C1 segment of cervical spinal cord (tissue), 14 donors: ENCODE results near the gene C1orf167.

Source experiments
- DNase-seq, 14 donors: peaks; one replicate each; lab custom pipeline; 2025; lab: John Stamatoyannopoulos, UW

Gene C1orf167

DNA sequence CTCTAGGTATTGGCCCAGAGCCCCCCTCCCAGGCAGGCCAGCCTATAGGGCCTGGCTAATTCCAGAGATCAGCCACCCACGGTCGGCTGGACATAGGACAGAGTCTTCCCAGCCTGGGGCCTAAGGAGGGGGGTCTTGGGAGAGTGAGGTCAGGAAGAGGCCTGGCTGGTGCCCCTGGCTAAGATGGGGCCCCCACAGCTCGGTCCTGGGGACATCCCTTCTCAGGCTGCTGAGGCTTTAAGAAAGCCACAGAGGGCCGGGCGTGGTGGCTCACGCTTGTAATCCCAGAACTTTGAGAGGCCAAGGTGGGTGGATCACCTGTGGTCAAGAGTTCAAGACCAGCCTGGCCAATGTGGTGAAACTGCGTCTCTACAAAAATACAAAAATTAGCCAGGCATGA is 2.5 kb downstream of the C1orf167 start:
- DNase-seq = no peak

DNA sequence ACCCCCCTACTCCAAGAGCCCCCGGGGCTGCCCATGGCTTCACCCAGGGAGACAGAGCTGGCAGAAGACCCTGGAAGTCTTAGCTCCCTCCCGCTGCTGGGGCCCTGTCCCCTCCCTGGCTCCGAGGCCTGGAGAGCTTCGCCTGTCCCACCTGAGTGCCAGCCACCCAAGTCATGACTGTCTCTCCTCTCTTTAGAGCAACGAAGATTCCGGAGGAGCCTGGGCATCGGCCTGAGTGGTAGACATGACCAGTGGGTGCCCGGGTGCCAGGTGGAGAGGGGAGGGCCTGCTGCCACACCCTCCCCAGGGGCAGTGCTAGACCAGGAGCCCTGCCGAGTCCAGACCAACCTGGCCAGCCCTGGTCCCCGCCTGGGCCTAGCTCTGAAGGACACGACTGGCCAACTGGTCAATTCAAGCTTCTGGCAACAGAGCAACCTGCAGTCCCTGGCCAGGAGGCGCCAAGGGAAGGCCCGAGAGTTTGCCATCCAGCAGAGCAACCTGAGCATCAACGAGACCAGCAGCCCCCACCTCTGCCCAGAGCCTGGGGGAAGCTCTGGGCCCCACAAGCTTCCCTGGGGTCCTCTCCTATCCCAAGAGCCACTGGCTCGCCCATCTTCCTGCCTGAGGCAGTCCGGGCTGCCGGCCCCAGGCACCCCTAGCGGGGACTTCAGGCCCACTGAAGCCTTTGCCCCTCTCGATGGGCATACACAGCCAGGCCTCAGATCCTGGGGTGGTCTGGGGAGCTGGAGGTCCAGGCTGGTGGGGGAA is 3.9 kb downstream of the C1orf167 start:
- no peak for DNase-seq

DNA sequence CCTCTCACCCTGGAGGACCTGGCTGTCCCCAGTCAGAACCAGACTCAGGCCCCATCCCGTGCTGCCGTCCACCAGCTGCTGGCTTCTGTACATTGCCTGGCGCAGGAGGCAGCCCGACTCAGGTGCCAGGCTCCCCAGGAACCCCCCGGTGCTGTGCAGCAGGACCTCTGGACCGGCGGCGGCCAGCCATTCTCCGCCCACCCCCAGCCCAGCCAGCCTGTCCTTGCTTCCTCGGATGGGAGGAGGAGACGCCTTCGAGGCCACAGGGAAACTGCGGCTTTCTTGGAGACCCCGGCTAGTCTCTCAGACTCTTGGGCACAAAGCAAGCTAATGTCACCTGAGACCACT is 4.4 kb downstream of the C1orf167 start:
- DNase-seq = no peak

DNA sequence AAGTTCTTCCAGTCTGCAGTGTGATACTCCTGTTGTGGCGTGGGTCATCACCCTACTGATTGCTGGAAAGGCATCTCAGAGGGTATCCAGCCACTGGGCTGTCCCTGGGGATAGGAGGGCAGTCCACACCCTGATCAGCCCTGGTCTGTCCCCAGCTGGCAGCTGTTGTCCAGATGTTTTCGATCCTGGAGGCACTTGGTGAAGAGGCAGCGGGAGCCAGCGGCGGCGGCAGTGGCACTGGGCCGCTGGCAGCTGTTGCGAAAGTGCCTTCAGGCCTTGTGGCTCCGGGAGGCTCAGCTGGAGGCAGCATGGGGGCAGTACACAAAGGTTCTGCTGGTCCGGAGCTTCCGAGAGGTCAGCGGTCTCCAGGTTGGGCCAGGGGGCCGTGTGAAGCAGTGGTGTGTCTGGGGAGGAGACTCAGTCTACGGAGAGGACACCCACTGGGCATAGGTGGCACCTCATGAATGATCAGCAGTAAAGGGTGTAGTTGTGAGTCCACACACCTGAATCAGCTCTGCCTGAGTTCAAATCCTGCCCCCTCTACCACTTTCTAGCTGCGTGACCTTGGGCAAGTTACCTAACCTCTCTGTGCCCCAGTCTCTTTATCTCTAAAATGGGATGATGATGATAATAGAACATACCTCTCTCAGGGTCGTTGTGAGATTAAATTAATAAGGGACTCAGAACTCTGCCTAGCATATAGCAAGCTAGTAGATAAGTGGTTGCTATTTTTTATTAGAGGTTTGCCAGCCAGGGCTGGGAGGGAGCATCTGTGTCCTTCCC is 6.1 kb downstream of the C1orf167 start:
- DNase-seq = no peak

GRCh38 chr1:11768821-11769220 is 6.8 kb downstream of the C1orf167 start:
- DNase-seq = no peak

- DNase-seq = no peak
These were observed 7.3 kb downstream of the C1orf167 start for GRCh38 chr1:11769274-11769673.

DNA sequence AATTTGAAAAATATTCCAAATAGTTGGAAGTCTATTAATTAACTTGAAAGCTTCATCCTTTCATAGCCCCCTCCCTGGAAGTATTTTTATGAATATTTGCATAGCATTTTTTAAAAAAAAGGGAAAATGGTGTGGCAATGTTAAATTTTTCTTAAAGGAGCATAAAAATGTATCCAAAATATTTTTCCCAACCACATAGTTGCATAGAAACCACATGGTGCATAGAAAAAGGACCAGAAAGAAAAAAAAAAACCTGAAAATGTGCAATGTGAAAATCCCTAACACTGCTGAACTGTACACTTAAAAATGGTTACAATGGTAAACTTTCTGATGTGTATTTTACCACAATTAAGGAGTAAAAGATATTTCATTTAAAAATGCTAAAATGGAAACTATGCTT is 8.0 kb downstream of the C1orf167 start:
- no peak for DNase-seq

- DNase-seq = no peak
These were observed 9.6 kb downstream of the C1orf167 start for GRCh38 chr1:11771481-11772043.

DNA sequence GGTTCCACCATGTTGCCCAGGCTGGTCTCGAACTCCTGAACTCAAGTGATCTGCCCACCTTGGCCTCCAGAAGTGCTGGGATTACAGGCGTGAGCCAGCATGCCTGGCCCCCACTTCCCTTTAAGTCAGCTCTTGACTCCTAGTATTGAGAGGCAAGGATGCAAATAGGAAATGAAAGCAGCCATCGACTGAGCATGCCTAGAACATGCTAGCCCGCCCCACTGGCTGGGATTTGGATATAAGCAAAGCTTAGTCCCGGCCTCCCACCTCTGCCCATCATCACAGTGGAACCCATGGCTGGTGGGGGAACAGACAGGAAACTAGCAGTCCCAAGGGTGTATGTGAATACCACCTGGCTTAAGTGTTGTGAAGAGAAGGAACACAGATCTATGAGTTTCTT is 10.5 kb downstream of the C1orf167 start:
- no peak for DNase-seq

- DNase-seq = no peak
These were observed 12.8 kb downstream of the C1orf167 start for GRCh38 chr1:11774753-11775152.

DNA sequence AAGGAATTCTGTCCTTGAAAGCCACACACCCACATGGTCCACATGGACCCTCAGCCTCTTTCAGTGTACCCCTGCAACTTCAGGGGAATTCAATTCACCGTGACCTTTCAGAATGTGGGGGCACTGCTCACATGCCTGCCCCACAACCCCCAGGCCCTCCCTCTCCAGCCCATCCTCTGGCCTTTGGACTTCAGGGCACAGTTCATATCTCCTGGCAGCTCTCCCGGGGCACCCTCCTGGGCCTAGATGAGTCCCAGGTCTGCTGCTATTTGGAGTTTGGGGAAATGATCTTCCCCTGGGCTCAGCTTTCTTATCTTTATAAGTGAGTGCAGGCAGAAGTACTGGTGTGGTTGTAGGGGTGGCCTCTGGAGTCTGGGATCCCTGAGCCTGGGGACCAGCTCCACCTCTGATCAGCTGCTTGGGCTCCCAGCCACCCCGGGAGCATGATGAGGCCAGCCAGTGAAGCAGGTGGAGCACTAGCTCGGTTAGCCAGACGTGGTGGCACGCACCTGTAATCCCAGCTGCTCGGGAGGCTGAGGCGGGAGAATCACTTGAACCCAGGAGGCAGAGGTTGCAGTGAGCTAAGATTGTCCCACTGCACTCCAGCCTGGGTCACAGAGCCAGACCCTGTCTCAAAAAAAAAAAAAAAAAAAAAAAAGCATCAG is 15.8 kb downstream of the C1orf167 start:
- DNase-seq = no peak

- DNase-seq = no peak
These were observed 16.3 kb downstream of the C1orf167 start for GRCh38 chr1:11778336-11778735.

DNA sequence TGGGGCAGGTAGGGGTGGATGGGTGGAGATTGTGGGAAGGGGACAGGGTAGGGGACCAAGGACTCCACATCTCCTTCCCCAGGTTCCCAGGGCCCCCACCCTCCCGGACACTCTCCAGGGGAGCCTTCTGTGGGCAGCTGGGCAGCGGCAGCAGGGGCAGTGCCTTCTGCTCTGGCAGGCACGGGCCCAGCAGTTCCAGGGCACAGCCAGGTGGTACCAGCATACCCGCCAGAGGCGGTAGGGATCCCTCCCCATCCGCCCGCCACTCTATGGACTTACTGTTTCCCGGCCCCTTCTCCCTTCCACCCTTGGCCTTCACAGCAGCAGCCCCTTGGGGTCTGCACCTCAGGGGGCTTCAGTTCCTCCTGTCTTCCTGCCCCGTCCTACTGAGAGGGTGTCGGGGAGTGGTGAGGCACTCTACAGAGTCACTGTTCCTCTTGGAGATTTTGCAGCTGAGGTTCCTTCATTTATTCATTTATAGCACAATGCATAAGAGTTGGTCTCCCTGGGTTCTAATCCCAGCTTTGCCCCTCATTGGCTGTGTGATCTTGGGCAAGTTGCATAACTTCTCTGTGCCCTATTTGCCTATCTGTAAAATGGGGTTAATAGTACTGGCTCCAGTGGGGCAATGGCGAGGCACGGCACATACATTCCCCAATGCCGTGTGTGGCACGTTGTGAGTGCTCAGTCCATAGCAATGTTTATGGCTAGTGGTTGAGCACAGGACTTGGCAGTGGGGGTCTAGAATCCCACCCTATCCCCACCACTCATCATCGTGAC is 17.0 kb downstream of the C1orf167 start:
- no peak for DNase-seq

GRCh38 chr1:11779715-11780379 is 17.9 kb downstream of the C1orf167 start:
- no peak for DNase-seq

GRCh38 chr1:11780380-11781147 is 18.6 kb downstream of the C1orf167 start:
- DNase-seq = no peak

GRCh38 chr1:11781297-11781696 is 19.3 kb downstream of the C1orf167 start:
- DNase-seq = no peak

DNA sequence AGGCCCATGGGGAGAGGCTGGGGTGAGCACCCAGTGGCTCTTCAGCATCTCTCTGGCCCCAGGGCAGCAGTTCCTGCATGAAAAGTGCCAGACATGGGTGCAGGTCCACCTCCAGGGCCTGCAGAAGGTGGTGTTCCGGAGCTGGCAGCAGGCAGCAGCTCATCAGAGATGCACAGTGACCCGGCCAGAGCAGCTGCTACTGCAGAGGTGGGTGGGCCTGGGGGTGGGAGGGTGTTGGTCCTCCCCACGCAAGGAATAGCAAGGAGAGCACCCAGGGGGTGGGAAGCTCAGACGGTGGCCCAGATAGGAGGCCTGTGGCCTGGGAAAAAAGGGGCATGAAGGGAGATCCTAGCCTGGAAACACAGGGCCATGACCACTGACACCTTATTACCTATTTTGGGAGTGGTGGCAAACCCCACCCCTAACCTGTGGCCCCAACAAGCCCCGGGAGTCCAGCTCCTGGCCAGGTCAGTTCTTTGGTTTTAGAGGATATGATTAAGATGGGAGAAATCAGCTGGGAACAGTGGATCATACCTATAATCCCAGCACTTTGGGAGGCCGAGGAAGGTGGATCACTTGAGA is 20.2 kb downstream of the C1orf167 start:
- DNase-seq = no peak

DNA sequence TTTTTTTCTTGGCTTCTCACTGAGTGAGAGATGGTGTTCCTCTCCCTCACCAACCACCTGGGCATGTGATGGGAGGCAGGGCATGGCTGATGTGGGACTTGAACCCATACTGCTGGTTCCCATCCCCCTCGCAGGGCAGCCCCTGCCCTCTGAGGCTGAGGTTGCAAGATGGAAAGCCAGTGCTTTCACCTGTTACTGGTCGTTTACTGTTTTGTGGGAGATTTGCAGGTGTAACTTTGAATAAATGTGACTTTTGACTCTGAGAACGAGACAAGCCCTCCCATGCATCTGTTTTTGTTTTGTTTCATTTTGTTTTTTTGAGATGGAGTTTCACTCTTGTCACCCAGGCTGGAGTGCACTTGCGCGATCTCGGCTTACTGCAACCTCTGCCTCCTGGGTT is 21.6 kb downstream of the C1orf167 start:
- no peak for DNase-seq

GRCh38 chr1:11784256-11784992 is 22.4 kb downstream of the C1orf167 start:
- DNase-seq = peak in 1 of 14 donors; percentile 29
